Effector memory CD4-positive, alpha-beta T cell (primary cell): ENCODE measurements around the gene TFPI.

Source experiments
- DNase-seq, 3 donors: peaks; one replicate each; pipeline ENCODE4 v3.0.0-alpha.2; 2020
- H3K27ac ChIP-seq: 2 replicates; pipeline ENCODE4 v1.7.0; 2013; ENCODE audit warnings: mild to moderate bottlenecking, low read length, moderate library complexity; ENCODE audit not compliant: insufficient read depth, poor library complexity, severe bottlenecking
- H3K27me3 ChIP-seq: replicated peaks from 2 replicates; pipeline ENCODE4 v1.7.0; 2013; ENCODE audit warnings: mild to moderate bottlenecking, low read length; ENCODE audit not compliant: insufficient read depth, control insufficient read depth, poor library complexity, severe bottlenecking
- H3K36me3 ChIP-seq: 2 replicates; pipeline ENCODE4 v1.7.0; 2013; ENCODE audit warnings: mild to moderate bottlenecking, low read length, moderate library complexity; ENCODE audit not compliant: control insufficient read depth, insufficient read depth
- H3K4me1 ChIP-seq: 2 replicates; pipeline ENCODE4 v1.7.0; 2013; ENCODE audit warnings: low read length, mild to moderate bottlenecking; ENCODE audit not compliant: control insufficient read depth, insufficient read depth, poor library complexity, severe bottlenecking
- H3K4me3 ChIP-seq: 2 replicates; pipeline ENCODE4 v1.7.0; 2013; ENCODE audit warnings: low read length, low read depth, mild to moderate bottlenecking; ENCODE audit not compliant: insufficient read depth, poor library complexity, severe bottlenecking
- H3K9me3 ChIP-seq: 2 replicates; pipeline ENCODE4 v1.7.0; 2013; ENCODE audit warnings: mild to moderate bottlenecking, low read length, moderate library complexity; ENCODE audit not compliant: control insufficient read depth

TFPI gene

DNA sequence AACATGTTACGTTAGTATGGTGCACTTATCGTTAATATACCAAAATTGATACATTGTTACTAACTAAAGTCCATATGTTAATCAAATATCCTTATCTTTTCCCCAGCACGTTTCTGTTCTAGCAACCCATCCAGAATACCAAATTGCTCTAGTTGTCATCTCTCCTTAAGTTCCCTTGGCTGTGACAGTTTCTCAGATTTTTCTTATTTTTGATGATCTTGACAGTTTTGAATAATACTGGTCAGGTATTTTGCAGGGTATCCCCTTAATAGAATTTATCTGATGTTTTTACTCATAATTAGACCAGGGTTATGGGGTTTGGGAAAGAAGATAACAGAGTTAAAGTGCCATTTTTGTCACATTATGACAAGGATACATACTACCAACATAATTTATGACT, 47.8 kb downstream of the TFPI start:
- no peak for DNase-seq
- Histone ChIP-seq H3K27ac (no peak overlapping the region), H3K4me3 (no peak overlapping the region), H3K4me1 (no peaks in the 10 kb centered on the region), H3K9me3 (no peaks in the 10 kb centered on the region), H3K27me3 (no peaks in the 10 kb centered on the region), H3K36me3 (no peaks in the 10 kb centered on the region)

GRCh38 chr2:187505065-187505672, 49.1 kb downstream of the TFPI start:
- no peak for DNase-seq
- no peaks in the 10 kb centered on the region for H3K27me3 ChIP-seq
- no peak overlapping the region for H3K27ac ChIP-seq
- H3K9me3 ChIP-seq = no peaks in the 10 kb centered on the region
- no peak overlapping the region for H3K4me3 ChIP-seq
- no peaks in the 10 kb centered on the region for H3K36me3 ChIP-seq
- H3K4me1 ChIP-seq = no peaks in the 10 kb centered on the region

- no peaks in the 10 kb centered on the region for H3K36me3 ChIP-seq
- no peak overlapping the region for H3K4me3 ChIP-seq
- no peaks in the 10 kb centered on the region for H3K4me1 ChIP-seq
- H3K27ac ChIP-seq = no peak overlapping the region
- DNase-seq = no peak
- no peaks in the 10 kb centered on the region for H3K9me3 ChIP-seq
- H3K27me3 ChIP-seq = no peaks in the 10 kb centered on the region
These were observed 49.8 kb downstream of the TFPI start for GRCh38 chr2:187504312-187504921.

DNA sequence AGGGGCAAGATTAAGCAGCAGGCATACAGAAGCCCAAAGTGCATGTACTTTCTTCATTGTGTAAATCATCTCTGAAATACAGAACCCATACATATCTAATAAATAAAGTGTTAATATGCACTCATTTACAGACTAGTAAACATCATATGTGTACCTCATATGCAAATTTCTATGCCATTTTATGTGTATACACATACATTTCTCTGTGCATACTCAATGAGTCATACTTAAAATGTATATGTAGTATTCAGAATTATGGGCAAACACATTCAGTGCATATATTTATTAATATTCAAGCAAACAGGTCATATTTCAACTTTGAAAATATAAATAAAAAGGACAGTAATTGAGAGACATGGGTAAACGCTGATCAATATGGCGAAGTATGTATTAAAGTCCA, 50.5 kb downstream of the TFPI start:
- Histone ChIP-seq H3K27me3 (no peaks in the 10 kb centered on the region), H3K4me3 (no peak overlapping the region), H3K36me3 (no peaks in the 10 kb centered on the region), H3K9me3 (no peaks in the 10 kb centered on the region), H3K27ac (no peak overlapping the region), H3K4me1 (no peaks in the 10 kb centered on the region)
- DNase-seq = no peak

- H3K9me3 ChIP-seq = no peaks in the 10 kb centered on the region
- H3K36me3 ChIP-seq = no peaks in the 10 kb centered on the region
- no peak for DNase-seq
- H3K27ac ChIP-seq = no peak overlapping the region
- no peaks in the 10 kb centered on the region for H3K27me3 ChIP-seq
- no peak overlapping the region for H3K4me3 ChIP-seq
- H3K4me1 ChIP-seq = no peaks in the 10 kb centered on the region
These were observed 51.8 kb downstream of the TFPI start for GRCh38 chr2:187502467-187502866.

GRCh38 chr2:187500585-187501359, 53.5 kb downstream of the TFPI start:
- Histone ChIP-seq H3K36me3 (no peaks in the 10 kb centered on the region), H3K4me1 (no peaks in the 10 kb centered on the region), H3K27me3 (no peaks in the 10 kb centered on the region), H3K4me3 (no peak overlapping the region), H3K27ac (no peak overlapping the region), H3K9me3 (no peaks in the 10 kb centered on the region)
- DNase-seq = no peak

- no peak overlapping the region for H3K27ac ChIP-seq
- no peak for DNase-seq
These were observed 54.2 kb downstream of the TFPI start for GRCh38 chr2:187499941-187500532.

DNA sequence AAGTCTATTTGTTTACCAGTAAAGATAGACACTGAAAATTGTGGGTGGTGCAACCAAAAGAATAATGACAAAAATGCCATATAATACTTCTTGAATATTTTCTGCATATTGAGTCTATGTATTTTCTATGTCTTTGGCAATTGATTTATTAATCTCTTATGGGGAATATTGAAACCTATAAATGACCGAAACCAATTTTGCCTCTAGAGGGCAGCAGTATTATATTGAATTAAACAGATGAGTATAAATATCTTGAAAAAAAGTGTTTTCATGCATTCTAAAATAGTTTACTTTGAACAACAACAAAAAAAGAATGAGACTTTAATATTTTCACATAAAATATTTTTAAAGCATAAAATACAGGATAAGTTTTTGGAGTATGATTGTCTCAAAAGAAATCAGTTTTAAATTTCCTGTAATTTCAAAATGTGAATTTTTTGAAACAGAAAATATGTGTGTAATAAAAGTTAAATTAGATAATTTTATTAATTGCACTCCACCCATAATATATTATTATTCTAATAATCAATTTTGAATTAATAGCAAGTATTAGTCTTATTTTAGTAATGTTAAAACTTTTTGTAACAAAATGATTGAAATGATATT, 56.3 kb downstream of the TFPI start:
- Histone ChIP-seq H3K27ac (no peak overlapping the region), H3K27me3 (no peaks in the 10 kb centered on the region), H3K4me3 (no peak overlapping the region), H3K4me1 (no peaks in the 10 kb centered on the region), H3K36me3 (no peaks in the 10 kb centered on the region), H3K9me3 (no peaks in the 10 kb centered on the region)
- DNase-seq = no peak

More at GRCh38 chr2:187499941-187500532, 54.2 kb downstream of the TFPI start:
- Histone ChIP-seq H3K4me1 (no peaks in the 10 kb centered on the region), H3K27me3 (no peaks in the 10 kb centered on the region), H3K9me3 (no peaks in the 10 kb centered on the region), H3K4me3 (no peak overlapping the region), H3K36me3 (no peaks in the 10 kb centered on the region)

DNA sequence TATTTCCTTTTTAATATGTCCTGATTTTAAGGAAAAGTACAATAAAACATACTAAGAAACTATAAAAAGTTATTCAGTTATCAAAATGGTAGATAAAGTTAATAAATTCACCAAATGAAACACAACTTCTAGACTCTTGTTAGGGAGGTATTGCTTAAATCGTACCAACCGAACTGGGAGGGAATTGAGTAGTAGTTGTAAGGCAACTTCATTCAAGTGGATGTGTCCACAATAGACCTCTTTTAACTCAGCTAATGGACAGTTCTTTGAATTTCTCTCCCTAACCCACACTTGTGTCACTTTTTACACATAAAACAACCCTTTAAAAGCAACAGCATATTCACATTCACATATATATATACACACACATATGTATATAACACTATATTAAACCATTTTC, 57.1 kb downstream of the TFPI start:
- DNase-seq = no peak
- H3K27ac ChIP-seq = no peak overlapping the region

More for the DNA sequence above, 57.1 kb downstream of the TFPI start:
- Histone ChIP-seq H3K27me3 (no peaks in the 10 kb centered on the region), H3K4me3 (no peak overlapping the region), H3K4me1 (no peaks in the 10 kb centered on the region), H3K36me3 (no peaks in the 10 kb centered on the region), H3K9me3 (no peaks in the 10 kb centered on the region)
